HG02763 (cell line): ENCODE measurements around the gene MIA2.
A peak's percentile ranks its signal among the peaks of the same experiment; 100 is the strongest.
"Not testable (repeated sequence)": the region's sequence is repeated elsewhere in the genome, so short reads cannot be mapped to it uniquely, and the experiment has no call there.

ENCODE experiments used
- ATAC-seq: cut with Tn5 transposase; IDR thresholded peaks from one replicate; pipeline ENCODE4 v1.9.1; 2021; ENCODE audit warnings: mild to moderate bottlenecking, moderate library complexity; ENCODE audit not compliant: unreplicated experiment

The MIA2 gene

GRCh38 chr14:39231751-39232553, 1.8 kb upstream of the MIA2 start:
- peak; percentile 69 for ATAC-seq

- no peak for ATAC-seq
These were observed 930 bp upstream of the MIA2 start for GRCh38 chr14:39232554-39233415.

GRCh38 chr14:39234986-39235385, 1.3 kb downstream of the MIA2 start:
- not testable (repeated sequence) for ATAC-seq

GRCh38 chr14:39235466-39235865, 1.8 kb downstream of the MIA2 start:
- not testable (repeated sequence) for ATAC-seq

- no peak for ATAC-seq
These were observed 7.1 kb downstream of the MIA2 start for GRCh38 chr14:39240769-39241168.

GRCh38 chr14:39241637-39242036, 7.9 kb downstream of the MIA2 start:
- no peak for ATAC-seq

GRCh38 chr14:39243831-39244230, 10.1 kb downstream of the MIA2 start:
- no peak for ATAC-seq

GRCh38 chr14:39246618-39247017, 12.9 kb downstream of the MIA2 start:
- ATAC-seq, result no peak

GRCh38 chr14:39247256-39247655, 13.5 kb downstream of the MIA2 start:
- no peak for ATAC-seq

GRCh38 chr14:39251547-39251946, 17.8 kb downstream of the MIA2 start:
- no peak for ATAC-seq

- ATAC-seq, result not testable (repeated sequence)
These were observed 23.7 kb downstream of the MIA2 start for GRCh38 chr14:39257388-39257787.

- ATAC-seq, result no peak
These were observed 25.2 kb downstream of the MIA2 start for GRCh38 chr14:39258782-39259545.

- ATAC-seq, result not testable (repeated sequence)
These were observed 26.4 kb downstream of the MIA2 start for GRCh38 chr14:39260161-39260560.

GRCh38 chr14:39262214-39262613, 28.5 kb downstream of the MIA2 start:
- not testable (repeated sequence) for ATAC-seq

- ATAC-seq, result no peak
These were observed 30.3 kb downstream of the MIA2 start for GRCh38 chr14:39264057-39264456.

GRCh38 chr14:39264558-39264957, 30.8 kb downstream of the MIA2 start:
- ATAC-seq, result no peak

GRCh38 chr14:39265033-39265432, 31.3 kb downstream of the MIA2 start:
- no peak for ATAC-seq

- no peak for ATAC-seq
These were observed 32.2 kb downstream of the MIA2 start for GRCh38 chr14:39265806-39266524.

- ATAC-seq, result peak; percentile 43
These were observed 32.8 kb downstream of the MIA2 start for GRCh38 chr14:39266525-39266870.

- peak; percentile 85 for ATAC-seq
These were observed 33.3 kb downstream of the MIA2 start for GRCh38 chr14:39266871-39267607.
